GM12878 (cell line): ENCODE measurements around the gene SRC. TPM values are rescaled to one million over a fixed set of nuclear protein-coding genes. Genes with fewer than 3 reads are reported as not detected.

Experiments used
- ATAC-seq: fragments of 200-7000 bp; cut with Tn5 transposase; 3 replicates; pipeline ENCODE4 v1.9.1; 2020; ENCODE audit warnings: mild to moderate bottlenecking, moderate library complexity
- BruUV-seq: library from RNA; stranded (reverse); fragments of 400-500 nt; replicated peaks from 2 replicates; lab custom pipeline; 2021; lab: Mats Ljungman, UMichigan
- CTCF ChIA-PET: fragments of 300-600 bp; sonication (Branson Sonifier 250); formaldehyde crosslinking; extraction: SDS; loops from one replicate; lab custom pipeline; 2021; ENCODE audit warnings: inconsistent platforms; lab: Yijun Ruan, JAX
- POLR2A ChIA-PET: fragments of 350-600 bp; formaldehyde crosslinking; extraction: SDS; loops from one replicate; lab custom pipeline; 2021; ENCODE audit warnings: inconsistent platforms; lab: Charles Lee
- RAD21 ChIA-PET: fragments of 300-600 bp; sonication (Branson Sonifier 250); formaldehyde crosslinking; loops from one replicate; lab custom pipeline; 2023; ENCODE audit warnings: antibody characterized with exemption; ENCODE audit not compliant: unreplicated experiment; lab: Charles Lee
- SMC1A ChIA-PET: fragments of 300-600 bp; sonication (Branson Sonifier 250); formaldehyde crosslinking; loops from one replicate; lab custom pipeline; 2023; ENCODE audit not compliant: unreplicated experiment, uncharacterized antibody; lab: Charles Lee
- DNase-seq: peaks from one replicate; pipeline ENCODE4 v3.0.0-alpha.2; 2011; ENCODE audit warnings: low read depth, low spot score
- FAIRE-seq: peaks from 3 replicates; lab custom pipeline; 2011; peaks lifted over from hg19 to GRCh38; lab: Jason Lieb, UNC
- H2AFZ ChIP-seq: 2 replicates; pipeline ENCODE4 v1.6.0; 2011; ENCODE audit warnings: low read depth, low read length, control low read depth; ENCODE audit not compliant: control insufficient read depth
- H3K27ac ChIP-seq: 2 replicates; pipeline ENCODE4 v1.5.1; 2011; ENCODE audit warnings: control low read depth; ENCODE audit not compliant: control insufficient read depth, insufficient read depth
- H3K27me3 ChIP-seq, 2 experiments: replicated peaks in 1 of 2; 2 replicates each; pipeline versions ENCODE4 v1.6.0 to v1.6.1; 2011; ENCODE audit warnings: low read length in 1 of 2; ENCODE audit not compliant: control insufficient read depth in 2 of 2, insufficient read depth in 2 of 2
- H3K36me3 ChIP-seq, 2 experiments: 2 replicates each; pipeline ENCODE4 v1.5.1; 2011; ENCODE audit warnings: low read length in 1 of 2; ENCODE audit not compliant: control insufficient read depth in 2 of 2, insufficient read depth in 2 of 2
- H3K4me1 ChIP-seq: 2 replicates; pipeline ENCODE4 v1.6.1; 2011; ENCODE audit warnings: mild to moderate bottlenecking, low read length, moderate library complexity, mixed read lengths; ENCODE audit not compliant: control insufficient read depth, insufficient read depth
- H3K4me2 ChIP-seq: 2 replicates; pipeline ENCODE4 v1.6.0; 2011; ENCODE audit warnings: control low read depth; ENCODE audit not compliant: control insufficient read depth, insufficient read depth
- H3K4me3 ChIP-seq: fragments of 200-600 bp; sonication (generic); 2 replicates; pipeline ENCODE4 v1.5.1; 2016
- H3K79me2 ChIP-seq: 2 replicates; pipeline ENCODE4 v1.6.0; 2011; ENCODE audit warnings: low read length; ENCODE audit not compliant: control insufficient read depth, insufficient read depth
- H3K9ac ChIP-seq: 2 replicates; pipeline ENCODE4 v1.8.0; 2011; ENCODE audit warnings: low read length, control low read depth, mixed read lengths; ENCODE audit not compliant: control insufficient read depth, insufficient read depth
- H3K9me3 ChIP-seq: replicated peaks from 3 replicates; pipeline ENCODE4 v1.5.1; 2011; ENCODE audit warnings: mild to moderate bottlenecking, low read length; ENCODE audit not compliant: control insufficient read depth, insufficient read depth
- H4K20me1 ChIP-seq: 2 replicates; pipeline ENCODE4 v1.6.0; 2011; ENCODE audit not compliant: control insufficient read depth, insufficient read depth
- E2F4 ChIP-seq: IDR thresholded peaks from 2 replicates; pipeline ENCODE4 v1.6.1; 2012; ENCODE audit warnings: low read depth, low read length, improper control_type of control experiment
- EGR1 ChIP-seq, 2 experiments: IDR thresholded peaks; 1 replicate in 1 of 2; 2 replicates in 1 of 2; pipeline ENCODE4 v1.6.1; 2011 to 2012; ENCODE audit warnings: low read depth in 2 of 2, low read length in 2 of 2, borderline replicate concordance in 1 of 2, mild to moderate bottlenecking in 1 of 2, moderate library complexity in 1 of 2
- PRDM15 ChIP-seq: fragments of 450-650 bp; formaldehyde crosslinking; IDR thresholded peaks from 2 replicates; pipeline ENCODE4 v1.4.0; 2020; ENCODE audit warnings: mild to moderate bottlenecking, moderate library complexity
- RB1 ChIP-seq: fragments of 450-650 bp; formaldehyde crosslinking; IDR thresholded peaks from 2 replicates; pipeline ENCODE4 v1.6.1; 2017; ENCODE audit warnings: mild to moderate bottlenecking, borderline replicate concordance
- WGBS: methylation state at CpG from one replicate; pipeline ENCODE4 v1.1.6; 2016; ENCODE audit warnings: low lambda C conversion rate; ENCODE audit not compliant: insufficient replicate concordance, insufficient coverage; ENCODE audit errors: missing lambda C conversion rate; 5-methylcytosine and 5-hydroxymethylcytosine counted together
- in situ Hi-C: fragments of 300-500 bp; cut with MboI; formaldehyde crosslinking; loops from 9 replicates; pipeline ENCODE4 v1.14.3; 2018; ENCODE audit warnings: mixed read lengths
- intact Hi-C: fragments of 100-400 bp; cut with micrococcal nuclease; formaldehyde crosslinking; loops from one replicate; pipeline ENCODE4 v1.14.2; 2022; ENCODE audit not compliant: unreplicated experiment
- polyA plus RNA-seq, 11 experiments: library from polyadenylated mRNA; depleted of rRNA in 4 of 11; unstranded in 6 of 11; stranded (reverse) in 5 of 11; fragments of >200 nt; fragmentation: Nextera tagmentation in 4 of 11; fragmentation: Illumina TruSeq in 1 of 11; extraction: Ambion mirVana in 4 of 11; extraction: Trizol in 1 of 11; gene quantifications; 1 replicate in 1 of 11; 2 replicates in 10 of 11; pipeline versions ENCODE4 v1.2.1 to v1.2.3, GENCODE V29; 2011 to 2016; ENCODE audit warnings: inconsistent platforms in 2 of 11, missing spikeins in 2 of 11, low read depth in 1 of 11
- total RNA-seq, 4 experiments: library from RNA; depleted of rRNA in 3 of 4; stranded (reverse); fragments of >200 nt in 3 of 4; fragmentation: Illumina TruSeq in 1 of 4; extraction: Trizol in 1 of 4; gene quantifications; 2 replicates each; pipeline versions ENCODE4 v1.2.1 to v1.2.3, GENCODE V29; 2013 to 2021

Gene SRC
- total and polyA plus RNA-seq, 10 of the 15 experiments (the other 5 are each of a cell fraction or from before 2014, with no cell fraction given), result 0.60 to 71.3 (median 27.2) TPM

DNA sequence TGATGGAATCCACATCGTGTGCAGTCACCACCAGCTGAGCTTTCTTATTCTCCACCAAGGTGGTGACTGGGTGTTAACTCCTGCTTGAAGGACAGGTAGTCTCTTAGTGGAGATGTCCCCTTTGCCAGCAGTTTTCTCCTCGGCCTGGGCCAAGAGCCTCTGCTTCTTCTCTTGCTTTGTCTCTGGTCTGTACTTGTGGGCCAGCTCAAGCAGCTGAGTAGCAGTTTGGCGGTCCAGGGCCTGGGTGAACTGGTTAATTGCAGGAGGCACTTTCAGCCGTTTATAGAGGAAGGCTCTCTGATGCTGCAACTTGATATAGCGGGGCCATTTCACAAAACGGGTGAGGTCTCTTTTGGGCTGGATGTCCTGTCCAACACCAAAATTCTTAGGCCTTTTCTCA is 99.1 kb downstream of the SRC start:
- no peak for DNase-seq
- BruUV-seq, result no TSS peak
- 30% methylated on average over 6 of the region's 6 CpGs for WGBS
- Histone ChIP-seq H3K27ac (no peak overlapping the region), H3K4me2 (no peak overlapping the region), H2AFZ (no peak overlapping the region), H3K9ac (no peak overlapping the region), H4K20me1 (no peaks in the 10 kb centered on the region)
- TF ChIP-seq E2F4 (no peak), RB1 (no peak), EGR1 (IDR thresholded peaks at IDR 0.05; ENCODE audit: borderline replicate concordance in 1 of 2, low read depth in 2 of 2, low read length in 2 of 2) (no peak), PRDM15 (CRISPR knock-in tag) (no peak)
- TF ChIP-seq, all 136 proteins: peak for 0
- ChIA-PET CTCF (no interaction called here), POLR2A (no interaction called here), SMC1A (no interaction called here), RAD21 (no interaction called here)
- H3K4me3 ChIP-seq, result no peak overlapping the region
- H3K4me1 ChIP-seq, result no peaks in the 10 kb centered on the region
- peaks cover 0 to 1% of the 10 kb centered on the region in 2 experiments; a peak in 1 of 4 replicates for H3K27me3 ChIP-seq
- H3K9me3 ChIP-seq, result no peaks in the 10 kb centered on the region
- intact Hi-C loops (no loop called here), in situ Hi-C loops (no loop called here)
- FAIRE-seq (no peak), ATAC-seq (no peak)
- no peaks in the 10 kb centered on the region for H3K79me2 ChIP-seq
- no peaks in the 10 kb centered on the region for H3K36me3 ChIP-seq
